ENCODE measurements around the gene MSH5. TPM values are rescaled to one million over a fixed set of nuclear protein-coding genes. Genes with fewer than 3 reads are reported as not detected.

The MSH5 gene
- total and polyA plus RNA-seq, 2 of the 13 experiments (the other 11 are each of a cell fraction or from before 2014, with no cell fraction given), result 10.2 to 38.7 TPM

DNA sequence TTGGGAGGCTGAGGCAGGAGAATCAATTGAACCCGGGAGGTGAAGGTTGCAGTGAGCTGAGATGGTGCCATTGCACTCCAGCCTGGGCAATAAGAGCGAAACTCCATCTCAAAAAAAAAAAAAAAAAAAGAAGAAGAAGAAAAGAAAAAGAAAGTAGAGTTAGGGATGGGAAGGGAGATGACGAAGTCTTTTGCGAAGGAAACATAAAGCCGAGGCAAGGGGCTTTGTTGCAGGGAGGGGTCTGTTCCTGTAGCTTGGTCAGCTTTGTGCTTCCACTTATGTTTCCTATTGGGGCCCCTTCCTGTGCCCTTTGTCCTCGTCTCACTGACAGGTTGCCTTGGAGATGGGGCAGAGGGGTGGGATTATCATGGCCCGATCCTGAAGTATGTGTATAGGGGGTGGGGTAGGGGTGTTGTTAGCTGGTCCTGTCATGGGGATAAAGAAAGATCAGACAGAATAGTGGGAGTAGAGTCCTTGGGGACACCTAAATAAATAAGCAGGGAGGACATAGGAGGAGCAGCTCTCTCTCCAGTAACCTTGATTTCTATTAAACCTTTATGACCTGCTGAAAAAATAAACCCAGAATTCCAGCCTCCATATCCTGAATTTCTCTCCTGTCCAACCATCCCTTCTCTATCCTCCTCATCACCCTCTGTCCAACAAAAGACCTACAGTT lies 2.4 kb upstream of the MSH5 start (continued):
- TF ChIP-seq, protein P1, sequence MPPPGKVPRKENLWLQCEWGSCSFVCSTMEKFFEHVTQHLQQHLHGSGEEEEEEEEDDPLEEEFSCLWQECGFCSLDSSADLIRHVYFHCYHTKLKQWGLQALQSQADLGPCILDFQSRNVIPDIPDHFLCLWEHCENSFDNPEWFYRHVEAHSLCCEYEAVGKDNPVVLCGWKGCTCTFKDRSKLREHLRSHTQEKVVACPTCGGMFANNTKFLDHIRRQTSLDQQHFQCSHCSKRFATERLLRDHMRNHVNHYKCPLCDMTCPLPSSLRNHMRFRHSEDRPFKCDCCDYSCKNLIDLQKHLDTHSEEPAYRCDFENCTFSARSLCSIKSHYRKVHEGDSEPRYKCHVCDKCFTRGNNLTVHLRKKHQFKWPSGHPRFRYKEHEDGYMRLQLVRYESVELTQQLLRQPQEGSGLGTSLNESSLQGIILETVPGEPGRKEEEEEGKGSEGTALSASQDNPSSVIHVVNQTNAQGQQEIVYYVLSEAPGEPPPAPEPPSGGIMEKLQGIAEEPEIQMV (CRISPR knock-in tag; IDR thresholded peaks at IDR 0.05; ENCODE audit: low read depth), result no peak
- TF ChIP-seq ZSCAN21 (CRISPR knock-in tag; IDR thresholded peaks at IDR 0.05; ENCODE audit: borderline replicate concordance) (no peak), ZNF878 (CRISPR knock-in tag; IDR thresholded peaks at IDR 0.05) (peak; percentile 54; the same call in 1 of the 2 replicates), ZFAT (CRISPR knock-in tag; conservative IDR thresholded peaks at IDR 0.05) (no peak), FOXA1 (IDR thresholded peaks at IDR 0.05) (0 out of 2 replicates have a peak, but pooled peaks have one; percentile 4), FOXA1 (CRISPR knock-in tag; IDR thresholded peaks at IDR 0.05) (peak; percentile 89), ZNF124 (CRISPR knock-in tag; IDR thresholded peaks at IDR 0.05) (no peak), FOXO1 (CRISPR knock-in tag; IDR thresholded peaks at IDR 0.05) (peak; percentile 60; the same call in 1 of the 2 replicates), RAD21 (CRISPR knock-in tag; IDR thresholded peaks at IDR 0.05) (no peak), JUNB (CRISPR knock-in tag; IDR thresholded peaks at IDR 0.05; ENCODE audit: borderline replicate concordance) (peak; percentile 71; the same call in 1 of the 2 replicates), ZNF12 (CRISPR knock-in tag; IDR thresholded peaks at IDR 0.05) (no peak), CBX5 (CRISPR knock-in tag; IDR thresholded peaks at IDR 0.05; ENCODE audit: borderline replicate concordance) (no peak), MEIS1 (CRISPR knock-in tag; IDR thresholded peaks at IDR 0.05; ENCODE audit: borderline replicate concordance) (peak; percentile 87; the same call in 1 of the 2 replicates), TBL1XR1 (IDR thresholded peaks at IDR 0.05; ENCODE audit: borderline replicate concordance, low read length, partially characterized antibody) (peak; percentile 64), NFATC3 (CRISPR knock-in tag; IDR thresholded peaks at IDR 0.05) (no peak), ZNF484 (CRISPR knock-in tag; IDR thresholded peaks at IDR 0.05; ENCODE audit: borderline replicate concordance, low read depth) (no peak), ZBTB40 (IDR thresholded peaks at IDR 0.05) (no peak), ZBTB40 (CRISPR knock-in tag; IDR thresholded peaks at IDR 0.05) (peak; percentile 63; the same call in 1 of the 2 replicates)
- TF ChIP-seq, protein P2, sequence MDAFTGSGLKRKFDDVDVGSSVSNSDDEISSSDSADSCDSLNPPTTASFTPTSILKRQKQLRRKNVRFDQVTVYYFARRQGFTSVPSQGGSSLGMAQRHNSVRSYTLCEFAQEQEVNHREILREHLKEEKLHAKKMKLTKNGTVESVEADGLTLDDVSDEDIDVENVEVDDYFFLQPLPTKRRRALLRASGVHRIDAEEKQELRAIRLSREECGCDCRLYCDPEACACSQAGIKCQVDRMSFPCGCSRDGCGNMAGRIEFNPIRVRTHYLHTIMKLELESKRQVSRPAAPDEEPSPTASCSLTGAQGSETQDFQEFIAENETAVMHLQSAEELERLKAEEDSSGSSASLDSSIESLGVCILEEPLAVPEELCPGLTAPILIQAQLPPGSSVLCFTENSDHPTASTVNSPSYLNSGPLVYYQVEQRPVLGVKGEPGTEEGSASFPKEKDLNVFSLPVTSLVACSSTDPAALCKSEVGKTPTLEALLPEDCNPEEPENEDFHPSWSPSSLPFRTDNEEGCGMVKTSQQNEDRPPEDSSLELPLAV (CRISPR knock-in tag; conservative IDR thresholded peaks at IDR 0.05; ENCODE audit: low read depth), result no peak

Data from HepG2 (cell line).